Measurements from ENCODE around the gene PXDN.

- TF ChIP-seq CTCF (conservative IDR thresholded peaks at IDR 0.05; ENCODE audit: low read depth, low read length) = no peak
- TF ChIP-seq EZH2 (IDR thresholded peaks at IDR 0.05; ENCODE audit: low read length, unreplicated experiment) = no peak
- TF ChIP-seq EZH2phosphoT487 (IDR thresholded peaks at IDR 0.05; ENCODE audit: borderline replicate concordance, low read length) = no peak
Observed at GRCh38 chr2:1694371-1695271, 49.7 kb downstream of the PXDN start.

Data from PC-3 (cell line).